Stimulated activated CD4-positive, alpha-beta T cell treated with anti-CD3 and anti-CD28 coated beads, Interleukin-2, amount 100 ng/mL, for 48 hours (primary cell): Measurements from ENCODE around the gene TPST2.
"Not testable (repeated sequence)": the region's sequence is repeated elsewhere in the genome, so short reads cannot be mapped to it uniquely, and the experiment has no call there.

Experiments
- DNase-seq, 2 donors: peaks; one replicate each; pipeline ENCODE4 v3.0.0-alpha.2; 2020

TPST2 gene

DNA sequence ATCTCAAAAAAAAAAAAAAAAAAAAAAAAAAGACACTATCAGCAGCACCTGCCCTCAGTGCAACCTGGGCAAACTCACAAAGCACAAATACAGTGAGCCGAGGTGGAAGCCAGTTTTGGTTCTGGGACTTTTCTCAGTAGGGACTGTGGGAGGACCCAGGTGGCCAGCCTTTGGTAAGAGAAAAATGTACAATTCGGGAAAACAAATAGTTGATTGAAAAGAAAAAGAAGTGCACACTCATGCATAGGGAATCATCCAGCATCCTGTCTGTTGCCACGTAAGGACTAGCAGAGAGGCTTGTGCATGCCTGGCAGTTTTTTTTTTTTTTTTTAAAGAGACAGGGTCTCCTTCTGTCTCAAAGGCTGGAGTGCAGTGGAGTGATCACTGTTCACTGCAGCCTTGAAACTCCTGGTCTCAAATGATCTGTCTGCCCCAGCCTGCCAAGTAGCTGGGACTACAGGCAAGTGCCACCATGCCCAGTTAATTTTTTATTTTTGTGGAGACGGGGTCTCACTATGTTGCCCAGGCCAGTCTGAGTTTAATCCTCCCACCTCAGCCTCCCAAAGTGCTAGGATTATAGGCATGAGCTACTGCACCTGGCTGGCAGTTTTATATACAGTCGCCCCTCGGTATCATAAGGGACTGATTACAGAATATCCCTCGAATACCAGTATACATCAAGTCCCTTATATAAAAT is 36.7 kb downstream of the TPST2 start:
- no peak for DNase-seq

- DNase-seq = no peak
Observed at GRCh38 chr22:26552466-26552865, 37.5 kb downstream of the TPST2 start.

DNA sequence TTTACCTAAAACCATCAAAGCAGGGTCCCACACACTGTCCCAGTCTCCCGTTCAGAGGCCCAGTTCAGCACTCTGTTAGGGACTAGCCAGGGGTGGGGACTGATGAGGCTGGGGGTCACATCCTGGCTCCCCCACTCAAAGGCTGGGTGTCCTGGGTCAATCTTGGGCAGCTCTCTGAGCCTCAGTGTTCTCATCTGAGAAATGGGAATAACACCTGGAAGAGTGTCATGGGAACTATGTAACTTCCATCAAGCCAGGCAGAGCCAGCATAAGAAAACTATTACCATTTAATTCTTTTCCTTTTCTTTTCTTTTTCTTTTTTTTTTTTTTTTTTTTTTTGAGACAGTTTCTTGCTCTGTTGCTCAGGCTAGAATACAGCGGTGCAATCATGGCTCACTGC is 38.4 kb downstream of the TPST2 start:
- no peak for DNase-seq

DNA sequence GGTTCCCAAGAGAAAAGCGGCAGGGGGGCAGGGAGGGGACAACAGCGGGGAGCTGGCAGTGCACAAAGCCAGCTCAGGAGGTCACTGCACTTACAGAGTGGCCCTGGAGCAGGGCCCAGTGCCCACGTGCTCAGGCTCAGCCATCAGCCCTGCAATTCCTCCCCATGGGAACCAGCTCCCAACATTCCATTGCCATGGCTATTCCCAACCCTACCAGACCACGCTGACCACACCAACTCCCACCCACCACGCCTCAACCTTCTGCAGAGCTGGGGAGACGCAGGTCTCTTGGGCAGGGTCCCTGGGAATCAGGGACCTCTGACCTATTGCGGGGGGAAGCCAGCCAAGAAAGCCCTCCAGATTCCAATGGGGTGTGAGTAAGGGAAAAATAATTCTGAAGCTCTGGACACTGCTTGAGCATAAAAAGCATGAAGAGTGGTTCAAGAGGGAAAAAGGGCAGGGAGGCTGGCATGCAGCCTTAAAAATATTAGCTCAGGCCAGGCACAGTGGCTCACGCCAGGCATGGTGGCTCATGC is 39.4 kb downstream of the TPST2 start:
- no peak for DNase-seq

DNA sequence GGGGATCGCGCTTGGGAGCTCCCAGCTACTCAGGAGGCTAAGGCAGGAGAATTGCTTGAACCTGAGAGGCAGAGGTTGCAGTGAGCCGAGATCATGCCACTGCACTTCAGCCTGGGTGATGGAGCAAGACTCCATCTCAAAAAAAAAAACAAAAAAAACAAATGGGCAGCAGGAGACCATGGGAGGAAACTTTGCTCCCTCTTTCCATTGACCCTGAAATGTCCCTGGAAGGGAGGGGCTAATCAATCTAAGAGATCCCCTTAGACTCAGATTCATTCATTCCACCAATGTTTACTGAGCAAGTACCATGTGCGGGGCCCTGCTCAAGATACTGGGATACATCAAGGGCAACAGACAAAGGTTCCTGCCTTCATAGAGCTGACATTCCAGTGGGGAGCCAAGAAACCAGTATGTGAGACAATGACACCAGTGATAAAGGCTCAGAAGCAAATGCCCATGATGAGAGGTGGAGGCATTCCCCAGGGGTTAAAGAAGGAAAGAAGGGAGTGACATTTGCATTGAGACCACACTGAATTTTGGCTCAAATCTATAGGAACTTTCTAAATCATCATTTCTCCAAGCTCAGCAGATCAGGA is 39.9 kb downstream of the TPST2 start:
- DNase-seq = no peak

GRCh38 chr22:26548984-26549383 is 40.9 kb downstream of the TPST2 start:
- no peak for DNase-seq

DNA sequence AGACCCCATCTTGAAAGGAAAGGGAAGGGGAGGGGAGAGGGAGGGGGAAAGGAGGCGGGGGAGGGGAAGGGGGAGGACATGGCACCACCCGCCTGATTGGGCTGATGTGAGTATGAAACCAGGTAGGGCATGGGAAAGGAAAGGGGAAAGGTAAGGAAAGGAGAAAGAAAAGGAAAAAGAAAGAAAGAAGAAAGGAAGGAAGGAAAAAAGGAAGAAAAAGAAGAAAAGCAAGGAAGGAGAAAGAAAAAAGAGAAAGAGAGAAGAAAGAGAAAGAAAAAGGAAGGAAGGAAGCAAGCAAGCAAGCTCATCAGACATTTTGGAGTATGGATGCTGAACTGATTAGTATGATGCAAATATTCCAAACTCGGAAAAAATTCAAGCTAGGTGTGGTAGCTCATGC is 41.6 kb downstream of the TPST2 start:
- no peak for DNase-seq

GRCh38 chr22:26547837-26548236 is 42.1 kb downstream of the TPST2 start:
- DNase-seq = no peak

- peak in 1 of 2 donors; percentile 1 for DNase-seq
Observed at GRCh38 chr22:26547426-26547825, 42.5 kb downstream of the TPST2 start.

- DNase-seq = no peak
Observed at GRCh38 chr22:26546282-26546681, 43.6 kb downstream of the TPST2 start.

DNA sequence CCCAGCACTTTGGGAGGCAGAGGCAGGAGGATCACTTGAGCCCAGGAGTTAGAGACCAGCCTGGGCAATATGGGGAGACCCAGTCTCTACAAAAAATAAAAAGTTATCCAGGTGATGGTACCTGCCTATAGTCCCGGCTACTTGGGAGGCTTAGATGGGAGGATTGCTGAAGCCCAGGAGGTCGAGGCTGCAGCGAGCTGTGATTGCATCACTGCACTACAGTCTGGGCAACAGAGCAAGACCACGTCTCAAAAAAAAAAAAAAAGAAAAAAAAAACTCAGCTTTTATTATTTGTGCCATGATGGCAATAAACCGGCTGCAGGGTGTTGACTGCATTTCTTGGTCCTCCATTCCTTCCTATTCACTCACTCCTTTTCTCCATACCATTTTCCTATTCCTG is 44.1 kb downstream of the TPST2 start:
- DNase-seq = no peak

- DNase-seq = no peak
Observed at GRCh38 chr22:26545385-26545784, 44.5 kb downstream of the TPST2 start.

DNA sequence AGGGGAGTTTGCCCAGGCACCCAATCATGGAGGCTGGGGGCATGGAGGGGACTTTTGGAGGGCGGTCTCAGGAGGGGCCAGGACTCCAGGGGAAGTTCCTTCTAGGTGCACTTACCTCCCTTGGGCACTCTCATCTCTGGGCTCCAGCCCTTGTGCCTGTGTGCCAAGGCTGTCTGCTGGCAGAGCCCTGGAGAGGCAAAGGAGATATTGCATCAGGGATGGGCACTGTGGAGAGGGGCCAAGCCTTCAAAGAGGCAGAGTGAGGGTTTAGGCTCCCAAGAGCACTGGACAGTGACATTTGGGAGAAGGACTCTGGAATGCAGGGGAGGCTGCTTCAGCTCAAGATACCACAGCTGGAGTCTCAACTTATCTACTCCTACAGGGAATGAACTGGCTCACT is 45.4 kb downstream of the TPST2 start:
- DNase-seq = no peak

GRCh38 chr22:26542831-26543230 is 47.1 kb downstream of the TPST2 start:
- DNase-seq = no peak

DNA sequence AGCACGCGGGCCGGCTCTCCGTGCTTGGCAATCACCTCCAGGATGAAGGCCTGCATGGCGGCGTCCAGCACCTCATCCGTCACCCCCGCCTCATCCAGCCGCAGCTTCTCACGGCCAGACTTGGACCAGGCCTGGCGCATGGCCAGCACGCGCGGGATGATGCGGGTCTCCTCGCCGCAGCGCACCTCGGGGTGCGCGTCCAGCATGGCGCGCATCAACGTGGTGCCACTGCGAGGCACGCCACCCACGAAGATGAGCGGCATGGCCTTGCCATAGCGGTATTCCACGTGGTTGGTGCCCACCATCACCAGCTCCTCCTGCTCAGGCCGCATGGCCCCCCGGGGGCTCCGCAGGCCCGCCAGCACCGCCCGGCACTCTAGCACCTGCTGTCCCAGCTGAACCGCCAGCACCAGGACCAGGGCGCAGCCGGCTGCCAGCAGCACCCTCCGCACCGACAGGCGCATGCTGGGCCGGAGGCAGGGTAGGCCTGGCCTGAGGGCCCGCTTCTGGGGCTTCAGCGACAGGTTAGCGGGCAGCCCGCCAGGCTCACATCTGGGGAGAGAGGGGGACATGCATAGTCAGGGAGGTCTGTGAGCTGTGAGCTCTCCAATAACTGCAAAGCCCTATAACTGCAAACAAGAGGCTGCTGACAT is 48.6 kb downstream of the TPST2 start:
- no peak for DNase-seq

- DNase-seq = no peak
Observed at GRCh38 chr22:26540119-26540518, 49.8 kb downstream of the TPST2 start.

DNA sequence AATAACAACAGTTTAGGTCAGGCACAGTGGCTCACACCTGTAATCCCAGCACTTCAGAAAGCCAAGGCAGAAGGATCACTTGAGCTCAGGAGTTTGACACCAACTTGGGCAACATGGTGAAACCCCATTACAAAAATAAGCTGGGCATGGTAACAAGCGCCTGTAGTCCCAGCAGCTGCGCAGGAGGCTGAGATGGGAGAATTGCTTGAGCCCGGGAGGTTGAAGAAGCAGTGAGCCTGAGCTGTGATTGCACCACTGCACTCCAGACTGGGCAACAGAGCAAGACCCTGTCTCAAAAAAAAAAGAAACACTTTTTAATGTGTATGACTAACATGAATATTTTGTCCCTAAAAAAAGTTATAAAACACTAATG is 53.2 kb downstream of the TPST2 start:
- no peak for DNase-seq

DNA sequence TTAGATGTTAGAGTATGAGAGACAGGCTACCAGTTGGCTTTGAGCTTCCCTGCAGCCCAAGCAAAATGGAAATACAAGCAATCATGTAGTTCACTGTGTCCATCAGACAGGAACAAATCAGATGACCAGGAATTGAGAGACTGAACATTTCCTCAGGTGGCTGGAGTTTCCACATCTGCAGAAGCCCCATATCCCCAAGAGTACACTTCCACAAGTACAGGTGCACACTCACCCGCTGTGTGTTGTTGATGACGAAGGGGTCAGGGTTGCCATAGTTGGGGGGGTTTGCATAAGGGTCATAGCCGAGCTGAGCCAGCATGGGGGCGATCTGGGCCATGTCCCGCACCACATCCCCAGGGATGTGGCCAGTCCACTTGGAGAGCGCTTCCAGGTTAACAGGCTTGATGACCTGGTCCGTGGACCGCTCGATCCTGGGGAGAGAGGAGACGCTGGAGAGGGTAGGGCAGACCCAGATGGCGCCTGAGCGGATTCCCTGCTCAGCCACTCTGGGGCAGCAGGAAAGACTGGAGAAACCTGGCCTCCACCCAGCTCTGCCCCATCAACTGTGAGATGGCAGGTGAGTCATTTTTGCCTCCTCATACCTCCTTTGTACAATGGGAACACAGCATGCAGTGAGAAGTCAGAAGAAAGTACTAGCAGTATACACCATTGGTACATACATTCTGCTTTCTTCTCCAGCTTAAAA is 53.7 kb downstream of the TPST2 start:
- no peak for DNase-seq

DNA sequence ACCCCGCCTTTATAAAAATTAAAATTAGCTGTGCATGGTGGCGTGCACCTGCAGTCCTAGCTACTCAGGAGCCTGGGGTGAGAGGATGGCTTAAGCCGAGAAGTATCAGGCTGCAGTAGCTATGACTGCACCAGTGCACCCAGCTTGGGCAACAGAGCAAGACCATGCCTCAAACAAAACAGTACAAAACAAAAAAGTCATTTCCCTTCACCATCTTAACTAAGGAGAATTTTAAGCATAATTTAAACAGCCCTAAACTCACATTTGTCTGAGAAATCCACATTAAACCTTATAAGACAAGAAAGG is 54.4 kb downstream of the TPST2 start:
- DNase-seq = no peak

- DNase-seq = no peak
Observed at GRCh38 chr22:26534874-26535602, 54.9 kb downstream of the TPST2 start.

DNA sequence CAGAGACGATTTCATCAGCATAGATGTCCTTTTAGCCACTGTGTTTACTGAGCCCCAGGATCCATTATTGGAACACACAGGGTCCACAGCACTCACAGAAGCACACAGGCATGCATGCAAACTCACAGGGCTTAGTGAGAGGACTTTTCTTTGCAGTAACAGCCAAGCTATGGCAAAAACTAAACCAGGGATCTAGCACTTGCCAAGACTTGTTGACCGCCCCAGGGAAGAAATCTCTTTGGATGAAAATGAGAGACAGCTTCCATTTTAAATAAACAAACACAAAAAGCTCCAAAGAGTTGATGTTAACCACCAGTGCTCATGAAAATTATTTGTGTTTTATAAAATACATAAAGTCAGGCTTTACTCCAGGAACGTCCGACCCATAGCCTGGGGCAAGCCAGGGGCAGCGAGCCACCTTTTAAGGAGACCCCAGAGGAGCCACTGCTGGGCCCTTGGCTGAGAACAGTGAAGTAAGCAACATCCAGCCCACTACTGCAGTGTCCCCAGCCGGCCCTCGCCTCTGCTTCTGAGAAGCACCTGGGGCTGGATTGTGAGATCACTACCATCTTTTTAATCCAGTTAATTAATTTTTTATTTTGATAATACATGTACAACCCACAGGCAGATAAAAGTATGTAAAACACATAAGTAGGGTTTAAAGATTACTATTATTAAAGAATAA is 55.6 kb downstream of the TPST2 start:
- no peak for DNase-seq

DNA sequence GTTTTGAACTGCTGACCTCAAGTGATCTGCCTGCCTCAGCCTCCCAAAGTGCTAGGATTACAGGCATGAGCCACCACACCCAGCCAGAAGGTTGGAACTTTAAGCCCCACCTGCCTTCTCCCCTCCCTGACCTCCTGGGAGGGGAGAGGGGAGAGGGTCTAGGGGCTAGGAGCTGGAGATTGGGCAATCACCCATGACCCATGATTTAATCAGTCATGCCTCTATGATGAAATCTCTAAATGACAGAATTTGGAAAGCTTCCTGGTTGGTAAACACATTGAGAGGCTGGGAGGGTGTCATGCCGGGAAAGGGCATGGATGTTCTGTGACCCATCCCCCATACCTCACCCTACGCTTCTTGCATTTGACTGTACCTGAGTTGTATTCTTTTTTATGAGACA is 60.6 kb downstream of the TPST2 start:
- DNase-seq = no peak

- not testable (repeated sequence) for DNase-seq
Observed at GRCh38 chr22:26528518-26528917, 61.4 kb downstream of the TPST2 start.
